Kidney (tissue), 14 donors: ENCODE measurements around the gene HOXA7. TPM values are rescaled to one million over a fixed set of nuclear protein-coding genes. Genes with fewer than 3 reads are reported as not detected.

ENCODE experiments used
- DNase-seq, 5 donors: peaks; one replicate each; pipeline ENCODE4 v3.0.0-alpha.2; 2013 to 2020
- FAIRE-seq: peaks from 2 replicates; lab custom pipeline; 2012; peaks lifted over from hg19 to GRCh38; lab: Jason Lieb, UNC
- H3K27ac ChIP-seq, 2 donors: one replicate each; pipeline ENCODE4 v1.7.0; 2013; ENCODE audit warnings: low read depth in 2 of 2, low read length in 2 of 2, inconsistent platforms in 1 of 2
- H3K27me3 ChIP-seq: one replicate; pipeline ENCODE4 v1.7.1; 2013; ENCODE audit warnings: low read length, inconsistent platforms; ENCODE audit not compliant: control insufficient read depth, insufficient read depth
- H3K36me3 ChIP-seq, 3 donors: one replicate each; pipeline versions ENCODE4 v1.7.0 to v1.7.1; 2013; ENCODE audit warnings: low read length in 3 of 3, control low read depth in 1 of 3, inconsistent platforms in 1 of 3; ENCODE audit not compliant: insufficient read depth in 3 of 3, control insufficient read depth in 2 of 3
- H3K4me1 ChIP-seq, 3 donors: one replicate each; pipeline versions ENCODE4 v1.7.0 to v1.7.1; 2013; ENCODE audit warnings: low read length in 3 of 3, inconsistent platforms in 1 of 3, low read depth in 1 of 3; ENCODE audit not compliant: control insufficient read depth in 2 of 3, insufficient read depth in 2 of 3
- H3K4me3 ChIP-seq, 3 donors: one replicate each; pipeline versions ENCODE4 v1.7.0 to v1.8.1; 2013; ENCODE audit warnings: low read length in 3 of 3, control low read depth in 1 of 3, inconsistent platforms in 1 of 3
- H3K9ac ChIP-seq, 3 donors: one replicate each; pipeline versions ENCODE4 v1.7.0 to v1.7.1; 2013; ENCODE audit warnings: low read length in 3 of 3, control low read depth in 1 of 3, inconsistent platforms in 1 of 3
- H3K9me3 ChIP-seq, 3 donors: one replicate each; pipeline versions ENCODE4 v1.7.0 to v1.7.1; 2013; ENCODE audit warnings: low read length in 3 of 3, control low read depth in 1 of 3, inconsistent platforms in 1 of 3; ENCODE audit not compliant: control insufficient read depth in 2 of 3, insufficient read depth in 1 of 3
- intact Hi-C: fragments of 100-400 bp; cut with DNase I; formaldehyde crosslinking; loops from one replicate; pipeline ENCODE4 v1.11.1; 2022
- polyA plus RNA-seq: library from polyadenylated mRNA; stranded (reverse); fragments of 350-450 nt; fragmentation: Illumina TruSeq; extraction: RNeasy Lipid Tissue Mini Kit (QIAGEN cat#74804); gene quantifications from one replicate; pipeline ENCODE4 v1.2.3, GENCODE V29; 2014; ENCODE audit warnings: low read depth, low replicate concordance; ENCODE audit not compliant: insufficient read depth
- total RNA-seq: library from RNA; stranded (reverse); fragmentation: NEBNext Ultra II Directional; extraction: Animal tissue kit (Norgen Biotek cat#: 25700); gene quantifications from one replicate; pipeline ENCODE4 v1.2.1, GENCODE V29; 2021
- TF ChIP-seq, protein P1 (sequence below): IDR thresholded peaks from 3 replicates; pipeline ENCODE4 v1.5.1; 2012; ENCODE audit warnings: mild to moderate bottlenecking, moderate library complexity, borderline replicate concordance; ENCODE audit not compliant: insufficient read depth; ENCODE audit errors: extremely low read depth
- donor health status: control.
- donor health status: control.
- donor health status: control.
- donor health status: control.
- donor health status: control.
- donor health status: DM: yes; HTN: yes; CAD: no.
- donor health status: Normal renal cell carcinoma (clear cell type).

Gene HOXA7
- total and polyA plus RNA-seq, 2 donors from 2014 or later, result 23.8 to 31.3 TPM

DNA sequence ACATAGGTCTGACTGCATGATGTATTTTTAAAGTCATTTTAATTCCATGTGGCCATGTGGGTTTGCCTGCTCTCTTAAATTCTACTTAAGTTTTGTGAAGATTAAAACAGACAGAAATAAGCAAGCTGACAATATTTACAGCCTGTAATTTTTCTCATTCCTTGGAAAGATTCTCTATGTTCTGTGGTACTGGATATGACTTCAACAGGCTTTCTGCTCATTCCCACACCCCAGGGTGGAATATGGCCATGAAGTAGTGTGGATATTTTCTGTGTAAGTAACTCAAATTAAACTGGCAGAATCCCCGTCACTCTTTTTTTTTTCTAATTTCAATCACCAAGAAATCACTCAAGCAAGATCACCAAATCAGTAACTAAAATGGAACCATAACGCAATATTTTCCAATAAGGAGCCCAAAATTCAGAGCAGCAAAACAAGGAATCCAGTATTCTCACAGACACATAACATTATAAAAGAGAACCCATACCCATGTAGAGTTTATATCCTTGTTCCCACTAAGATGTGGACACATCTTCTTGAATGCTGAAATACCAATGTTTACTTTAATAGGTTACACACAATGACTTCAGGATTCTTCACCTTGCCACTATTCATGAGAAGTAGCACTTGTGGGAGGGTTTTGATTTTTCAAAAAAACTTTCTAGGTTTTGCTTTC is 18.7 kb downstream of the HOXA7 start:
- TF ChIP-seq, protein P1, sequence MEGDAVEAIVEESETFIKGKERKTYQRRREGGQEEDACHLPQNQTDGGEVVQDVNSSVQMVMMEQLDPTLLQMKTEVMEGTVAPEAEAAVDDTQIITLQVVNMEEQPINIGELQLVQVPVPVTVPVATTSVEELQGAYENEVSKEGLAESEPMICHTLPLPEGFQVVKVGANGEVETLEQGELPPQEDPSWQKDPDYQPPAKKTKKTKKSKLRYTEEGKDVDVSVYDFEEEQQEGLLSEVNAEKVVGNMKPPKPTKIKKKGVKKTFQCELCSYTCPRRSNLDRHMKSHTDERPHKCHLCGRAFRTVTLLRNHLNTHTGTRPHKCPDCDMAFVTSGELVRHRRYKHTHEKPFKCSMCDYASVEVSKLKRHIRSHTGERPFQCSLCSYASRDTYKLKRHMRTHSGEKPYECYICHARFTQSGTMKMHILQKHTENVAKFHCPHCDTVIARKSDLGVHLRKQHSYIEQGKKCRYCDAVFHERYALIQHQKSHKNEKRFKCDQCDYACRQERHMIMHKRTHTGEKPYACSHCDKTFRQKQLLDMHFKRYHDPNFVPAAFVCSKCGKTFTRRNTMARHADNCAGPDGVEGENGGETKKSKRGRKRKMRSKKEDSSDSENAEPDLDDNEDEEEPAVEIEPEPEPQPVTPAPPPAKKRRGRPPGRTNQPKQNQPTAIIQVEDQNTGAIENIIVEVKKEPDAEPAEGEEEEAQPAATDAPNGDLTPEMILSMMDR, result no peak
- Histone ChIP-seq H3K27me3 (no peaks in the 10 kb centered on the region), H3K9ac (peak overlapping the region; percentile 12 to 97 (median 41)), H3K9me3 (no peaks in the 10 kb centered on the region), H3K4me3 (peak overlapping the region in 2 of 3 donors; percentile 30 to 89), H3K36me3 (peaks cover 2 to 14% (median 7%) of the 10 kb centered on the region in 3 donors), H3K4me1 (peaks cover 9 to 44% (median 26%) of the 10 kb centered on the region in 3 donors), H3K27ac (peak overlapping the region; percentile 76 to 97)
- no peak for FAIRE-seq
- intact Hi-C loops, result no loop called here
- peak in 1 of 5 donors; percentile 58 for DNase-seq

DNA sequence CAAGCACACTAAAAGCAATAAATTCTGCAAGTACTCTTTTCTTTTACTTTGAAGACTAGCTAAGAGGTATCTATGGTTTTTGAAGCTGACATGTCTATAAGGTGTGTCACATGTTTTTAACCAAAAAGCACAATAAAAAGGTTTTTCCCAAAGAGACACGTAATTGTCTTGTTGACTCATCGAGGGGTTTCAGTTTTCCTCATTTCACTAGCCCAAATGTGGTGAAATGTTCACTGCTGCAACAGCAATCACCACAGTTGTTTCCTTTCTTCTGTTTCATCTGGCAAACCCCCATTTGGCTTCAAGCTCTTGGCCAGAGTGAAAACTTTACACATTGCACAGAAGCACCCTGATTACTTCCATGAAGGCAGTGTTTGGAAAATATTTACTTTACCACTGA is 22.1 kb downstream of the HOXA7 start:
- FAIRE-seq, result no peak
- H3K36me3 ChIP-seq, result peaks cover 0 to 4% (median 0%) of the 10 kb centered on the region in 3 donors

DNA sequence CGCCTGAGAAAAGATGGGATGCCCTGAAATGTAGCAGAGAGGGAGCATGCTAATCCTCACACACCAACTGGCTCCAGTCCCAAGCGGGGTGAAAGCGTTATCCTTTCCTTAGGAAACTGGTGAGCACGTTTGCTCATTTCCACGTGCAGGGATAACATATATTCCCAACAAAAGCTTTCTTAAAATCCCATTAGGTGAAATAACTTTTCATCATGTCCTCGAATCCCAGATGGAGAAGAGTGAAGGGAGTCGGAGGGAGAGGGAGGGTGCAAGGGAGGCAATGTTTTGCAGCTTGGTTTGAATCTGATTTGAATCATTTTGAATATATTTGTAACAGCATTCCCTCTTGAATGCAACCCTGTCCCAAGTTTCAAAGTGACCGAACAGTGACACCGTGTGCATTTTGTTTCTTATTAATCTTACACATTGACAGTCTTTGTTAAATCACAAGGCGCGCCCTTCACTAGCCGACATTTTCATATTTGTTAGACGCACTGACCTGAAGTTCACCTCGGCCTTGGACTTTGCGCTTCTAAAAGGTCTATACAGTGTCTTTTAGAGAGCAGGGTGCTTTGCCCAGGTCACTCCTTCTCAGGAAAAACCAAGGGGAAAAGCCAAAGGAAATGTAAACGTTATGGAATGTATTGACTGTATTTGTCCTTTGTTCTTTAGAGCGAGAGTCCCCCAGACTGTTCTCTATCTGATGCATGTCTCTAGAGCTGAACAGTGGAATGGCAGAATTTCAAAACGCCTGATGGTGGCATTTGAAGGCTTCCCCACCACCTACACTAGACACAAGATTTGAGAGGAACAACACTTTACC is 22.9 kb downstream of the HOXA7 start:
- H3K27me3 ChIP-seq, result no peaks in the 10 kb centered on the region
- FAIRE-seq (no peak), DNase-seq (peak in 3 of 5 donors; percentile 39 to 68 (median 45))
- TF ChIP-seq, protein P1, result no peak
- H3K9ac ChIP-seq, result peak overlapping the region in 2 of 3 donors; percentile 42 to 45
- no peaks in the 10 kb centered on the region for H3K9me3 ChIP-seq
- H3K4me1 ChIP-seq, result peaks cover 15 to 43% (median 32%) of the 10 kb centered on the region in 3 donors
- H3K36me3 ChIP-seq, result peaks cover 0 to 5% (median 0%) of the 10 kb centered on the region in 3 donors
- intact Hi-C loops, result no loop called here
- peak overlapping the region; percentile 55 to 63 for H3K27ac ChIP-seq
- H3K4me3 ChIP-seq, result peak overlapping the region; percentile 26 to 32 (median 28)

More for the DNA sequence above, 22.1 kb downstream of the HOXA7 start:
- Histone ChIP-seq H3K27ac (peak overlapping the region; percentile 56 to 63), H3K9me3 (no peaks in the 10 kb centered on the region), H3K9ac (peak overlapping the region in 2 of 3 donors; percentile 30 to 42), H3K27me3 (no peaks in the 10 kb centered on the region), H3K4me1 (peaks cover 13 to 45% (median 28%) of the 10 kb centered on the region in 3 donors), H3K4me3 (no peak overlapping the region)
- DNase-seq, result peak in 1 of 5 donors; percentile 78
- intact Hi-C loops, result no loop called here
- TF ChIP-seq, protein P1, result no peak
